ENCODE results near the gene CDH4. TPM values are rescaled to one million over a fixed set of nuclear protein-coding genes. Genes with fewer than 3 reads are reported as not detected.

Gene CDH4
- total and polyA plus RNA-seq, 9 of the 15 experiments (the other 6 are each of a cell fraction or from before 2014, with no cell fraction given) = 0.04 TPM; not detected in 8

DNA sequence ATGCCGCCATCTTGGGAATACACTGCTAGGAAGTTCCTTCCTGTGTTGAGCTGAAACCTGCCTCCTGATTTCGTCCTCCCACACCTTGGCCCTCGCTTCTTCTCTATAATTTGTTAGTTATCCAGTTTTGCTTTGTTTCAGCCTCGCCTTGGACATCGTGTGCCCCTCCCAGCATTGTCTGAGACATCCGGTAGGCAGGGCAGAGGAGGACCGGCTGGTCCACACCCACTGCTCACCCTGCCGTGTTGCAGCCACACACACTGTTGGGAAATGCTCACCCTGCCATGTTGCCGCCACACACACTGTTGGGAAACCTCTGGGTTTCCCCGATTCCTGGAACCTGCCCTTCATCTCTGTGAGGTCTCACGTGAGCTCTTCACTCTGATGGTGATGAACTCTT lies 105.1 kb downstream of the CDH4 start:
- Histone ChIP-seq H3K36me3 (ENCODE audit: control insufficient read depth, insufficient read depth, low read length) (no peaks in the 10 kb centered on the region), H3K79me2 (ENCODE audit: control insufficient read depth, insufficient read depth, low read length) (no peaks in the 10 kb centered on the region), H3K27me3 (ENCODE audit: control insufficient read depth in 2 of 2, insufficient read depth in 2 of 2, low read length in 2 of 2) (peaks cover 7 to 60% of the 10 kb centered on the region in 2 experiments; a peak in 4 of 5 replicates), H3K9me3 (replicated peaks; ENCODE audit: control insufficient read depth, insufficient read depth, low read depth, low read length) (no peaks in the 10 kb centered on the region), H3K4me2 (ENCODE audit: insufficient read depth, low read length) (no peak overlapping the region), H3K4me1 (replicated peaks in 1 of 2; ENCODE audit: control insufficient read depth in 2 of 2, insufficient read depth in 2 of 2, low read length in 2 of 2) (no peaks in the 10 kb centered on the region), H3K27ac (ENCODE audit: extremely low read depth, low read depth, low read length) (no peak overlapping the region), H3K9ac (ENCODE audit: insufficient read depth in 1 of 2, low read depth in 2 of 2, low read length in 2 of 2) (no peak overlapping the region), H3K4me3 (no peak overlapping the region), H4K20me1 (replicated peaks; ENCODE audit: control insufficient read depth, insufficient read depth, low read length) (0 out of 2 replicates have a peak, but pooled peaks cover 5% of the 10 kb centered on the region), H2AFZ (ENCODE audit: low read depth, low read length) (no peak overlapping the region), H3K9me1 (ENCODE audit: control insufficient read depth, insufficient read depth, low read length) (no peaks in the 10 kb centered on the region)
- DNase-seq (ENCODE audit: extremely low read depth in 1 of 4, low spot score in 3 of 4) = no peak
- intact Hi-C loops (cut with micrococcal nuclease) (no loop called here), in situ Hi-C loops (cut with MboI) (no loop called here)
- no peak for ATAC-seq
- BruUV-seq (replicated peaks) = no TSS peak
- ChIA-PET POLR2A (no interaction called here), CTCF (ENCODE audit: low intra/inter-chr PET ratio) (no interaction called here)
- 2% methylated on average over 11 of the region's 11 CpGs for WGBS (ENCODE audit: insufficient coverage, low coverage, missing lambda C conversion rate)
- no peak for FAIRE-seq
- TF ChIP-seq KHSRP (IDR thresholded peaks at IDR 0.05) (no peak), CHAMP1 (IDR thresholded peaks at IDR 0.05) (no peak), ASH1L (IDR thresholded peaks at IDR 0.05; ENCODE audit: borderline replicate concordance, low read depth, partially characterized antibody) (no peak)

DNA sequence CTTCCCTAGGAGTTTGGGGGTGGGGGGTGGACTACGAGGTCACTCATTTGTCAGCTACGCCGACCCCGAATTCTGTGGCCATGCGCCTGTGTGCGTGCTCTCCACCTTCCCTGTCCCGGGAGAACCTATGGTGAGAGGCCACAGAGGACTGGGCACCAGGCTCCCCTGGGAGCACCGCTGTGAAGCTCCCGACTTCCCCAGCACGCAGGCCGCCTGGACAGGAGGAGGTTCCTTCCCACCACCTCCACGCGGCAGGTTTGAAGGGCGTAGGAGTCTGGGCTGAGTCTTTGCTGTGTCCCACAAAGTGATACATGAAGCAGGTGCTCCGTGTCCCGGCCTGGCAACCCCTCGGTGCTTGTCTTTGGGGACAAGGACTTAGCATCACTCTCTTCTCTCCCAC lies 107.2 kb downstream of the CDH4 start:
- Histone ChIP-seq H3K4me2 (ENCODE audit: insufficient read depth, low read length) (no peak overlapping the region), H3K79me2 (ENCODE audit: control insufficient read depth, insufficient read depth, low read length) (no peaks in the 10 kb centered on the region), H3K27me3 (ENCODE audit: control insufficient read depth in 2 of 2, insufficient read depth in 2 of 2, low read length in 2 of 2) (peaks cover 7 to 50% of the 10 kb centered on the region in 2 experiments; a peak in 4 of 5 replicates), H3K36me3 (ENCODE audit: control insufficient read depth, insufficient read depth, low read length) (no peaks in the 10 kb centered on the region), H3K4me1 (replicated peaks in 1 of 2; ENCODE audit: control insufficient read depth in 2 of 2, insufficient read depth in 2 of 2, low read length in 2 of 2) (no peaks in the 10 kb centered on the region), H3K9me3 (replicated peaks; ENCODE audit: control insufficient read depth, insufficient read depth, low read depth, low read length) (no peaks in the 10 kb centered on the region), H2AFZ (ENCODE audit: low read depth, low read length) (no peak overlapping the region), H3K27ac (ENCODE audit: extremely low read depth, low read depth, low read length) (no peak overlapping the region), H3K4me3 (no peak overlapping the region), H3K9me1 (ENCODE audit: control insufficient read depth, insufficient read depth, low read length) (no peaks in the 10 kb centered on the region), H3K9ac (ENCODE audit: insufficient read depth in 1 of 2, low read depth in 2 of 2, low read length in 2 of 2) (no peak overlapping the region; a peak in 1 of 4 replicates), H4K20me1 (replicated peaks; ENCODE audit: control insufficient read depth, insufficient read depth, low read length) (0 out of 2 replicates have a peak, but pooled peaks cover 5% of the 10 kb centered on the region)
- POLR2A ChIA-PET = no interaction called here
- no peak for FAIRE-seq
- intact Hi-C loops (cut with micrococcal nuclease) (no loop called here), in situ Hi-C loops (cut with MboI) (no loop called here)
- ATAC-seq = no peak
- DNase-seq (ENCODE audit: extremely low read depth in 1 of 4, low spot score in 3 of 4) = no peak
- WGBS (ENCODE audit: insufficient coverage, low coverage, missing lambda C conversion rate) = 1% methylated on average over 15 of the region's 17 CpGs
- CTCF ChIA-PET (ENCODE audit: low intra/inter-chr PET ratio) = no interaction called here
- no TSS peak for BruUV-seq (replicated peaks)
- TF ChIP-seq RNF2 (IDR thresholded peaks at IDR 0.05) = no peak
- TF ChIP-seq ELF4 (CRISPR knock-in tag; IDR thresholded peaks at IDR 0.05) = no peak
- no peak for TF ChIP-seq ZNF197 (CRISPR knock-in tag; IDR thresholded peaks at IDR 0.05; ENCODE audit: low read depth)
- TF ChIP-seq RBM15 (IDR thresholded peaks at IDR 0.05; ENCODE audit: insufficient read depth, low read length) = no peak
- TF ChIP-seq SNRNP70 (optimal IDR thresholded peaks at IDR 0.05; ENCODE audit: low read depth, low read length) = no peak
- no peak for TF ChIP-seq MITF (IDR thresholded peaks at IDR 0.05)
- no peak for TF ChIP-seq ZNF79 (CRISPR knock-in tag; IDR thresholded peaks at IDR 0.05; ENCODE audit: low read depth)
- TF ChIP-seq ZBTB43 (CRISPR knock-in tag; IDR thresholded peaks at IDR 0.05) = no peak
- TF ChIP-seq RFX7 (CRISPR knock-in tag; IDR thresholded peaks at IDR 0.05) = no peak
